ENCODE results near the gene YKT6.
A peak's percentile ranks its signal among the peaks of the same experiment; 100 is the strongest.

The YKT6 gene

GRCh38 chr7:44227911-44228310, 27.1 kb downstream of the YKT6 start:
- TF ChIP-seq NFIC (IDR thresholded peaks at IDR 0.05) (no peak), ZBTB7A (IDR thresholded peaks at IDR 0.05; ENCODE audit: low read depth) (no peak), TEAD4 (IDR thresholded peaks at IDR 0.05) (no peak), YY1 (IDR thresholded peaks at IDR 0.05; ENCODE audit: low read depth) (no peak), FOXM1 (IDR thresholded peaks at IDR 0.05; ENCODE audit: borderline replicate concordance, low read depth) (no peak), CEBPB (IDR thresholded peaks at IDR 0.05) (no peak), TAF1 (IDR thresholded peaks at IDR 0.05; ENCODE audit: low read depth) (no peak), TCF12 (IDR thresholded peaks at IDR 0.05; ENCODE audit: low read depth) (no peak), EP300 (IDR thresholded peaks at IDR 0.05; ENCODE audit: borderline replicate concordance) (no peak), CREB1 (IDR thresholded peaks at IDR 0.05; ENCODE audit: low read depth) (no peak), EGR1 (IDR thresholded peaks at IDR 0.05) (no peak), USF1 (IDR thresholded peaks at IDR 0.05) (no peak), REST (IDR thresholded peaks at IDR 0.05; ENCODE audit: low read depth) (no peak), RAD21 (IDR thresholded peaks at IDR 0.05; ENCODE audit: low read depth) (no peak)
- TF ChIP-seq, protein P1, sequence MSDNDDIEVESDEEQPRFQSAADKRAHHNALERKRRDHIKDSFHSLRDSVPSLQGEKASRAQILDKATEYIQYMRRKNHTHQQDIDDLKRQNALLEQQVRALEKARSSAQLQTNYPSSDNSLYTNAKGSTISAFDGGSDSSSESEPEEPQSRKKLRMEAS (IDR thresholded peaks at IDR 0.05) = no peak

- TF ChIP-seq REST (IDR thresholded peaks at IDR 0.05; ENCODE audit: low read depth) = peak; percentile 21; the same call in 1 of the 2 replicates
- no peak for TF ChIP-seq CREB1 (IDR thresholded peaks at IDR 0.05; ENCODE audit: low read depth)
- no peak for TF ChIP-seq TAF1 (IDR thresholded peaks at IDR 0.05; ENCODE audit: low read depth)
- TF ChIP-seq CEBPB (IDR thresholded peaks at IDR 0.05) = no peak
- TF ChIP-seq EGR1 (IDR thresholded peaks at IDR 0.05) = no peak
- no peak for TF ChIP-seq YY1 (IDR thresholded peaks at IDR 0.05; ENCODE audit: low read depth)
- TF ChIP-seq, protein P1 (IDR thresholded peaks at IDR 0.05) = no peak
- no peak for TF ChIP-seq TEAD4 (IDR thresholded peaks at IDR 0.05)
- no peak for TF ChIP-seq RAD21 (IDR thresholded peaks at IDR 0.05; ENCODE audit: low read depth)
These were observed 28.0 kb downstream of the YKT6 start for GRCh38 chr7:44228571-44229350.

- TF ChIP-seq, protein P1 (IDR thresholded peaks at IDR 0.05) = no peak
- no peak for TF ChIP-seq EP300 (IDR thresholded peaks at IDR 0.05; ENCODE audit: borderline replicate concordance)
- no peak for TF ChIP-seq NFIC (IDR thresholded peaks at IDR 0.05)
- no peak for TF ChIP-seq CEBPB (IDR thresholded peaks at IDR 0.05)
- no peak for TF ChIP-seq USF1 (IDR thresholded peaks at IDR 0.05)
- TF ChIP-seq FOXM1 (IDR thresholded peaks at IDR 0.05; ENCODE audit: borderline replicate concordance, low read depth) = no peak
- no peak for TF ChIP-seq RAD21 (IDR thresholded peaks at IDR 0.05; ENCODE audit: low read depth)
- TF ChIP-seq EGR1 (IDR thresholded peaks at IDR 0.05) = no peak
- TF ChIP-seq REST (IDR thresholded peaks at IDR 0.05; ENCODE audit: low read depth) = no peak
- TF ChIP-seq CREB1 (IDR thresholded peaks at IDR 0.05; ENCODE audit: low read depth) = no peak
- TF ChIP-seq YY1 (IDR thresholded peaks at IDR 0.05; ENCODE audit: low read depth) = no peak
- TF ChIP-seq ZBTB7A (IDR thresholded peaks at IDR 0.05; ENCODE audit: low read depth) = no peak
- no peak for TF ChIP-seq TCF12 (IDR thresholded peaks at IDR 0.05; ENCODE audit: low read depth)
These were observed 28.8 kb downstream of the YKT6 start for GRCh38 chr7:44229546-44230105.

DNA sequence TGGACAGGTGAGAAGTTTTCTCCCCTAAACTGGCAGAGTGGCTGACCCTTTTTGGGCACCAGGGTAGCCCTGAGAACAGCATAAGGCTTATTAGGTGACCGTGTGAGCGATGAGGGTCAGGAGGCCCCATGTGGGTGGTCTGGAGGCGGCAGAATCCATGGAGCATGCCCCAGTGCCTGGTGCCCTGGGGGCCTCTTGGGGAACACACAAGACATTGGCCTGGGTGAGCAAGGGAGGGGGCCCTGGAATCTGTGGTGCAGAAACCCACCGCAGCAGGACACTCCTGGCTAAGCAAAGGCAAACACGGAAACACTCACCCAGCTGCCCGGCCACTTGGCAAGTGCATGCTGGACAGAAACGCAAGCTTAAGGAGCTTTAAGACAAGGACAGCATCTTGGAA, 29.5 kb downstream of the YKT6 start:
- TF ChIP-seq CEBPB (IDR thresholded peaks at IDR 0.05) = no peak
- no peak for TF ChIP-seq FOXM1 (IDR thresholded peaks at IDR 0.05; ENCODE audit: borderline replicate concordance, low read depth)
- no peak for TF ChIP-seq YY1 (IDR thresholded peaks at IDR 0.05; ENCODE audit: low read depth)
- no peak for TF ChIP-seq RAD21 (IDR thresholded peaks at IDR 0.05; ENCODE audit: low read depth)
- no peak for TF ChIP-seq TCF12 (IDR thresholded peaks at IDR 0.05; ENCODE audit: low read depth)
- no peak for TF ChIP-seq CREB1 (IDR thresholded peaks at IDR 0.05; ENCODE audit: low read depth)

Measured in Ishikawa (cell line).